Activated CD4-positive, alpha-beta memory T cell treated with anti-CD3 and anti-CD28 coated beads for 36 hours (primary cell): Measurements from ENCODE around the gene KEL. TPM values are rescaled to one million over a fixed set of nuclear protein-coding genes. Genes with fewer than 3 reads are reported as not detected.

Experiments used
- CTCF ChIA-PET: fragments of 350-600 bp; sonication (Branson Sonifier 250); formaldehyde crosslinking; loops from one replicate; lab custom pipeline; 2021; ENCODE audit warnings: antibody characterized with exemption, inconsistent platforms; lab: Charles Lee
- POLR2A ChIA-PET: fragments of 350-600 bp; sonication (Branson Sonifier 250); formaldehyde crosslinking; loops from one replicate; lab custom pipeline; 2021; ENCODE audit warnings: antibody characterized with exemption; lab: Charles Lee
- DNase-seq: peaks from one replicate; pipeline ENCODE4 v3.0.0-alpha.2; 2020
- H3K27ac Mint-ChIP-seq: one replicate; pipeline ENCODE4 v1.8.0; 2021; ENCODE audit warnings: mixed read lengths
- H3K27me3 Mint-ChIP-seq: one replicate; pipeline ENCODE4 v1.8.0; 2021; ENCODE audit warnings: mixed read lengths
- H3K36me3 Mint-ChIP-seq: one replicate; pipeline ENCODE4 v1.8.0; 2021; ENCODE audit warnings: mixed read lengths
- H3K4me1 Mint-ChIP-seq: one replicate; pipeline ENCODE4 v1.8.0; 2021; ENCODE audit warnings: low read depth, mixed read lengths
- H3K4me3 Mint-ChIP-seq: one replicate; pipeline ENCODE4 v1.8.0; 2021; ENCODE audit warnings: mild to moderate bottlenecking, mixed read lengths
- H3K9me3 Mint-ChIP-seq: one replicate; pipeline ENCODE4 v1.8.0; 2021; ENCODE audit warnings: mixed read lengths
- intact Hi-C: fragments of 100-400 bp; cut with micrococcal nuclease; formaldehyde crosslinking; loops from one replicate; pipeline ENCODE4 v1.15.1; 2023
- total RNA-seq, 2 experiments: library from RNA; stranded (reverse); gene quantifications; one replicate each; pipeline ENCODE4 v1.2.3, GENCODE V29; 2021

KEL gene
- total RNA-seq, 2 experiments from 2014 or later, result 0.34 to 0.55 TPM

DNA sequence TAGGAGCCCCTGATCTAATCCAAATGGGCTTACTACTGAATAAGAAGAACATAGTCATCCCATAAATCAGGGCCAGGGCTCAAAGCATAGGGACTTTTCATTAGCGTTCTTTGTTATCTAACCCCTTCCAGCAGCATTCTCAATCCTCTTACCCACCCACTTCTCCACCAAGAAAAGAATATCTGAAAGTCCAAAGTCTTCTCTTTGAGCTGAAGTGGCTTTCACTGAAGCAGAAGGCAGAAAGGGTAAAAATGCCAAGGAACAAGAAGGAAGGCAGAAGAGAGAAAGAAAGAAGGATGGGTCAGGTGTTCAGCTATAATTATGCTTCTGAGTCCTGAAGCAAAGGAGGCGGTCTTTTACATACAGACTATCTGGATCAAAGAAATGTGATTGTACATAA lies 38.8 kb downstream of the KEL start:
- DNase-seq, result no peak
- H3K4me1 Mint-ChIP-seq, result no peaks in the 10 kb centered on the region
- ChIA-PET POLR2A (no interaction called here), CTCF (interaction anchor here (1.2 kb wide), 1 partner anchor 43 kb away, joined by 5 read pairs; no protein-coding TSS in a partner anchor)
- no peak overlapping the region for H3K4me3 Mint-ChIP-seq
- intact Hi-C loops, result no loop called here
- peaks cover 4% of the 10 kb centered on the region for H3K27me3 Mint-ChIP-seq
- H3K36me3 Mint-ChIP-seq, result no peaks in the 10 kb centered on the region
- no peaks in the 10 kb centered on the region for H3K9me3 Mint-ChIP-seq
- H3K27ac Mint-ChIP-seq, result no peak overlapping the region

DNA sequence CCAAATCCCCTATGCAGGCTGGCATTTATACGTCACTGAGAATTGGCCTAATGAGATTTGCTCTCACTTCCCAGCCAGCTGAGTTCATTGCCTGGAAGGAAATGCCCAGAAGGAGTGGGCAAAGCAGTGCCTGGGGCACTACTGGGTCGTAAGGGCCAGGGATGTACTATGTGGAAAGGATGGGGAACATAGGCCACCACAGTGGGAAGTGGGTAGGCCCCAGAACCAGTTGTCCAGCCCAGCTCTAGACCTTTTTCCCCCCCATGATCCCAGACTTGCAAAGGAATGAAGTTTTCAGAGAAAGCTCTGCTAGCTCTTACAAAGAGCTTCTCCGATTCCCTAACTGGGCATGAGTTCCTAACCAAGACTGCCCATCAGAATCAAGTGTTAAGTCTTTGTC lies 42.5 kb downstream of the KEL start:
- no peak overlapping the region for H3K27ac Mint-ChIP-seq
- CTCF ChIA-PET, result no interaction called here
- H3K9me3 Mint-ChIP-seq, result no peaks in the 10 kb centered on the region
- no peak for DNase-seq
- H3K36me3 Mint-ChIP-seq, result no peaks in the 10 kb centered on the region
- no peak overlapping the region for H3K4me3 Mint-ChIP-seq
- POLR2A ChIA-PET, result no interaction called here
- intact Hi-C loops, result no loop called here
- H3K27me3 Mint-ChIP-seq, result peaks cover 6% of the 10 kb centered on the region
- H3K4me1 Mint-ChIP-seq, result no peaks in the 10 kb centered on the region

DNA sequence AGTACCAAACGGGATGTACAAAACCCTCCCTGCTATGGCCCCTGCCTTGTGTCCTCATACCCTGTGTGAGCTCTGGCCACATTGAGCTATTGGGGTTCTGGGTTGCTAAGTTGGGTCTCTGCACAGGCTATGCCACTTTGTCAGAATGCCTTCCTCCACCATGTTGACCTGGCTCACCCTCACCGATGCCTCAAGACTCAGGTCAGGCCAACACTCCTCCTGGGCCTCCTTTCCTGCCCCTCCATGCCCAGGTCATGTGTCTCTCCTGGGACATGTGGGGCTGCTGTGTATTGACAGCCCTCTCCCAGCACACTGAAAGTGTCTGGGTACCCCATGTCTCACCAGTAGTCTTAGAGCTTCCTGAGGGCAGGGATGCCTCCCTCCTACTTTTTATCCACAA lies 43.3 kb downstream of the KEL start:
- ChIA-PET CTCF (interaction anchor here (0.9 kb wide), 1 partner anchor 42 kb away, joined by 3 read pairs; no protein-coding TSS in a partner anchor), POLR2A (no interaction called here)
- intact Hi-C loops, result no loop called here
- DNase-seq, result no peak
- no peak overlapping the region for H3K4me3 Mint-ChIP-seq
- H3K27me3 Mint-ChIP-seq, result peaks cover 8% of the 10 kb centered on the region
- H3K9me3 Mint-ChIP-seq, result no peaks in the 10 kb centered on the region
- no peak overlapping the region for H3K27ac Mint-ChIP-seq
- H3K4me1 Mint-ChIP-seq, result no peaks in the 10 kb centered on the region
- H3K36me3 Mint-ChIP-seq, result no peaks in the 10 kb centered on the region

DNA sequence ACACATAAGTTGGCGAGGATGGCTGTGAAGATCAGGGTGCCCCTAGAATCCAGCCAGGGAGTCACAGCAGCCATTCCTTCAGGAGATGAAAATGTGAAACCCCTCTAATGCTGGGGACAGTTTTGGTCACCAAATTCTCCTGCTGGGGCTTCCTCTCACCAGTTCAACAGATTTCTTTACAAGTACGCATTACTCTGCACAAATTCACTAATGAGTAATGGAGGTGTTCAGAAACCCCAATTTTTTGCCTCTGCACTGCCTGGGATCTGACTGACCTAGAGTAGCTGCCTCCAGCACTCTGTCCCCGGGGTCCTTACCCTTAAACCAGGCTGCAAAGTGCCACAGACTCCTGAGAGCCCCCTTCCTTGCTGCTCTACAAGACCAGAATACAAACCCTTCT lies 44.7 kb downstream of the KEL start:
- no peak for DNase-seq
- ChIA-PET POLR2A (no interaction called here), CTCF (no interaction called here)
- Mint-ChIP-seq H3K27me3 (peaks cover 8% of the 10 kb centered on the region), H3K9me3 (no peaks in the 10 kb centered on the region), H3K27ac (no peak overlapping the region), H3K4me3 (no peak overlapping the region), H3K4me1 (no peaks in the 10 kb centered on the region), H3K36me3 (no peaks in the 10 kb centered on the region)
- intact Hi-C loops, result no loop called here

DNA sequence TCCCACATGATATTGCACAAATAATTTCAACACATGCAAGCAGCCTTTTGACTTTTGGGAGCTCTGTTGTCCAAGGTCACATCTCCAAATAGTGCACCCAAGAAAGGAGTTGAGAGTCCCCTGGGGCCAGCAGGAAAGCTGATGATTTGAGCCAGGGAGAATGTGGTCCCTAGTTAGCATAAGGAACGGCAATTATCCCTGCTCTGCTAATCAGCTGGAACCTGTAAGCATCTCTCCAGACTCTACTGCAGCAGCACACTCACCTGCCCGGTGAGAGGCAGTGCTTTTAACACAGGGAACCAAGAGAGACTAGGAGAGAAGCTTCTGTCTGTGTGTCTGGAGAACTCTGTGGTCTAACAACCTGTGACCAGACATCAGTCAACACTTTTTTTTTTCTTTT lies 45.7 kb downstream of the KEL start:
- intact Hi-C loops, result no loop called here

DNA sequence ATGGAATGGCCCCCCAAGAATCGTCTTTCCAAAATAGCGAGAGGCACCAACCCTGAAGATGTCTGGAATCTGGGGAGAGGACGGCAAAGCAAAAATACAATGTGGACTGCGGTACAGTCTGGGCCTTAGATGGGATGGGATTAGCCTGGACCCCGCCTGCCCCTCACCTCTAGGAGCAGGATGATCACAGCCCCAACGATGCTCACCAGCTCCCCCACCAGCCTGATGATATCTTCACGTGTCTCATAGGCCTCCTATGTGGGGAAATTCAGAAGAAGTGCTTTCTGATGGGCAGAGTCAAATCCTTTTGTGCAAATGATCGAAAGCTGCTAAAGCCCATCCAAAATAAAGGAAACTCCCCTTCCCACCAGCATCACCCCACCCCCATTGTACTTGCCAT lies 46.8 kb downstream of the KEL start:
- Mint-ChIP-seq H3K4me3 (no peak overlapping the region), H3K9me3 (no peaks in the 10 kb centered on the region), H3K27ac (no peak overlapping the region), H3K4me1 (no peaks in the 10 kb centered on the region), H3K27me3 (peaks cover 9% of the 10 kb centered on the region), H3K36me3 (no peaks in the 10 kb centered on the region)
- ChIA-PET CTCF (no interaction called here), POLR2A (no interaction called here)
- no peak for DNase-seq
- intact Hi-C loops, result no loop called here

More for the DNA sequence above, 45.7 kb downstream of the KEL start:
- POLR2A ChIA-PET, result no interaction called here
- Mint-ChIP-seq H3K36me3 (no peaks in the 10 kb centered on the region), H3K27ac (no peak overlapping the region), H3K4me1 (no peaks in the 10 kb centered on the region), H3K9me3 (no peaks in the 10 kb centered on the region), H3K27me3 (peaks cover 8% of the 10 kb centered on the region), H3K4me3 (no peak overlapping the region)
- CTCF ChIA-PET, result no interaction called here
- no peak for DNase-seq

DNA sequence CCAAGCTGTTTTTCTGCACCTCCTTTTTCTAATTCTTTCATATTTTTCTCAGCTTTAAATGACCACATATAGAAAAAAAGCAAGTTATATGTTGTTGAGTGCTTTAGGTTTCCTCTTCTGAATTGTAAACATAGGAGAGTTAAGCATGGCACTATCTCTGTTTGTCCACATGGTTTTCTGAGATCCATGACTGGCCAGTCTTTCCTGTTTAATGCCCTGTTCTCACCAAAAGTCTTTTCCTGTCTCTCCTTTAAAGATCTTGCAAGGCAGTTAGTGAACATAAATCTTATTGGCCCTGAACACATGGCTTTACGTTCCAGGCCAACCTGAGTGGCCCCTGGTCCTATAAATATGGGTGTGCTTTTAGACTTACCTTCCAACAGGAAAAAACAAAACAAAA lies 48.0 kb downstream of the KEL start:
- intact Hi-C loops, result no loop called here
- no peaks in the 10 kb centered on the region for H3K4me1 Mint-ChIP-seq
- CTCF ChIA-PET, result no interaction called here
- no peaks in the 10 kb centered on the region for H3K36me3 Mint-ChIP-seq
- POLR2A ChIA-PET, result interaction anchor here (0.6 kb wide), 1 partner anchor 699 kb away, joined by 3 read pairs; no protein-coding TSS in a partner anchor
- H3K9me3 Mint-ChIP-seq, result no peaks in the 10 kb centered on the region
- H3K4me3 Mint-ChIP-seq, result no peak overlapping the region
- DNase-seq, result no peak
- peaks cover 10% of the 10 kb centered on the region for H3K27me3 Mint-ChIP-seq
- no peak overlapping the region for H3K27ac Mint-ChIP-seq

DNA sequence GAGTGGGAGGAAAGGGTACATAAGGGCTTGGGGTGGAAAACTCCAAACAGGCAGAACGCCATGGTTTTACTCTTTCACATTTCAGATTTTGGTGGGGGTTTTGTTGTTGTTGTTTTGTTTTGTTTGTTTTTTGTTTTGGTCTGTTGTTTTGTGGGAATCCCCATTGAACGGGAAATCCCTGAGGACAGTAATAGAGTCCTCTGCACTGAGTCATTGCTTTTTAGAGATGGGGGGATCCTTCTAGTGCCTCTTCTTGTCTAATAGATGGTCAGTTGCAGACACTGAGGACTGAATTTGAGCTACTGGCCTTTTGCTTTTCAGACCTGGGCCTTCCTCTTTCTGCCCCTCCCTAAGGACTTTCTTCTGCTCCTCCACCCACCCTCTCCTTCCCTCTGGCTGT lies 48.6 kb downstream of the KEL start:
- Mint-ChIP-seq H3K9me3 (no peaks in the 10 kb centered on the region), H3K4me3 (no peak overlapping the region), H3K36me3 (no peaks in the 10 kb centered on the region), H3K4me1 (no peaks in the 10 kb centered on the region), H3K27ac (no peak overlapping the region), H3K27me3 (peaks cover 7% of the 10 kb centered on the region)
- POLR2A ChIA-PET, result no interaction called here
- intact Hi-C loops, result no loop called here
- CTCF ChIA-PET, result no interaction called here
- DNase-seq, result no peak

DNA sequence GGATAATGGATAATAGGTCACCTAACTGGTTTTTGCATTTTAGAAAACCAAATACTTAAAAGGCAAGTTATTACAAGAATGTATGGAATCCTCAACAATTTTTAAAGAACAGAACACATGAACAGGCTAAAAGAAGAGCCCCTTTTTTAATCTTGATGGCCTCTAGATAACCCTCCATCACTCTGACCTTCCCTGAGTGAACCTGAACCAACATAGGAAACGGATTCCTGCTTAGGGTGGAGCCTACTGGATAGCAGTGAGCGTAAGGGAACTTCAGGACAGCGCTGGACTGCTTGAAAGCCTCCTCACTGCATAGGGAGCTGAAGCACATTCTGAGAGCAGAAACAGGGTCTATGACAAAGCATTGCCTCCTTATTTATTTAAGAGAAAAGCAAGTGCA lies 49.1 kb downstream of the KEL start:
- Mint-ChIP-seq H3K27me3 (peaks cover 4% of the 10 kb centered on the region), H3K36me3 (no peaks in the 10 kb centered on the region), H3K4me3 (no peak overlapping the region), H3K27ac (no peak overlapping the region), H3K4me1 (no peaks in the 10 kb centered on the region), H3K9me3 (no peaks in the 10 kb centered on the region)
- intact Hi-C loops, result no loop called here
- no peak for DNase-seq
- ChIA-PET CTCF (no interaction called here), POLR2A (no interaction called here)

DNA sequence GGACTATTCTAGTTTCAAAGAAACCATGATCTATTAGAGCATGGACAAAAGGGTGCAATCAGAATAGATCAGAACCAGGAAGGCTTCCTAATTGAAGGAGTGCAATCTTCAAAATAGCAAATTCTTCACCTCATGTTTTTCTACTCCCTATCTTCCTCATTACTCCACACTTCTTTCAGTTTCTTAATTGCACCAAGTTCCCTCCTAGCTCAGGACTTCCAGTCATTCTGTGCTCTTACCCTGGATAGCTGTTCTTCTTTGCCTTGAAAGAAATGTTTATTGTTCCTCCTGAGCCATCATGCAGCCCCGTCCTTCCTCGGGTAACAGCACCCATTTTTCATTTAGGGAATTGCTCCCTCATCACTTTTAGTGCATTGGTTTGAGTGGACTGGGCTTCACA lies 51.7 kb downstream of the KEL start:
- CTCF ChIA-PET, result interaction anchor here (1.1 to 1.9 kb wide), 3 partner anchors 9 to 136 kb away, joined by 3 to 7 read pairs (median 3); no protein-coding TSS in a partner anchor
- H3K27me3 Mint-ChIP-seq, result peaks cover 11% of the 10 kb centered on the region
- intact Hi-C loops, result no loop called here
- H3K4me3 Mint-ChIP-seq, result no peak overlapping the region
- H3K36me3 Mint-ChIP-seq, result no peaks in the 10 kb centered on the region
- no peaks in the 10 kb centered on the region for H3K4me1 Mint-ChIP-seq
- DNase-seq, result no peak
- H3K27ac Mint-ChIP-seq, result no peak overlapping the region
- no peaks in the 10 kb centered on the region for H3K9me3 Mint-ChIP-seq
- POLR2A ChIA-PET, result no interaction called here

DNA sequence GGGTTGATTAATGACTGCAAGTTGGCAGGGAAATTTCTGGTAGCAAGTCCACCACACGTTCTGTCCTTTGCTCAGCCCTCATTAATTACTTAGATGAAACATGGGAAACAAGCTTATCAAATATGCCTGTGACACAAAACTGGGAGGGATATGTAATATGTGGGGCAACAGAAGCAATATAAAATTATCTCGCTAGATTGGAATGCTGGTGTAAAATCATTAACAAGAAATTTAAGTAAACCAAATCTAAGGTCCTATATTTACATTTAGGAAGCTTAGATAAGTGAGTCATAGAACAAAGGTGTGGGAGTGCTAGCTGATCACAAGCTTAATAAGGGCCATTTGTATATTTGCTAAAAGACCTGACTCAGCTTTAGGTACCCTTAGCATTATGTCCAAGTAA lies 52.1 kb downstream of the KEL start:
- POLR2A ChIA-PET, result no interaction called here

DNA sequence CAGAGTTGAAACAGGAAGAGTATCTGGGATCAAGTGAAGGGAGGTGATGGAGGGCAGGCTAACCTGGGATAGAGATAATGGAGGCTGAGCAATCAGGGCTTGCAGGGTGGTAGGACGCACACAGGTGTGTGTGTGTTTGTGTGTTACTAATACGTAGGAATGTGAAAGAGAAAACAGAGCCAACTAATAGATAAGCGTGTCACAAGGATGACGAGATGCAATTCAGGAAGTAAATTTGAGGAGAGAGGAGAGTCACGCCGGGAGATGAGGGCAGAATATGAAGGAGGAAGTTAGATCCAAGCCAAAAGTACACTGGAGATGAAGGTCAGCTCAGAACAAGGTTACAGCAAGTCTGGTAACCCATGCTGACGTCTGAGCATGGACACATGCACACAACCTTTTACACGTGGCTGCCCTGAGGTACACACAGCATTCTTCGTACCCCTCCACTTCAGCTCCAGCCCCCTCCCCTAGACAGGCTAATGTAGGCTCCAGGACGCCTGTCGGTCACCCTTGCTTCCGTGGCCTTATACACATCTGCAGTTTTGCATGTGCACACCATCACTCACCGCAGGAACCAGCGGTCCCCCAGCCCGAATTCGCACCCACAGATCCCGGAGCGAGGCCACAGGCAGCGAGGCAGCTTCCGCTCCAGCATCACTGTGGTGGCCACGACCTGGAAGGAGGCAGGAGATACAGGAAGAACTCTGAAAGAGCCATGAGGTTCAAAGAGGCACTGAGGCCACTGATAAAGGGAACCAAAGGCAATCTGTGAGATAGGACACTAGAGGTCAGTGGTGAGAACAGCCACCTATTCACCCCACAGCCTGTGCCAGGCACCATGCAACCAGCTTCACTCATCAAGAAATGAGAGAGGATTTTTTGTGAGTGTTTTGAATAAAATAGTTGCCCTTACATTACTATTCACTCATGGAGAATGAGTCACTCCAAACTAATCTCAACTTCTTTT lies 53.0 kb downstream of the KEL start:
- Mint-ChIP-seq H3K36me3 (no peaks in the 10 kb centered on the region), H3K4me3 (no peak overlapping the region), H3K4me1 (no peaks in the 10 kb centered on the region), H3K27ac (no peak overlapping the region), H3K27me3 (peaks cover 10% of the 10 kb centered on the region), H3K9me3 (peaks cover 3% of the 10 kb centered on the region)
- DNase-seq, result no peak
- ChIA-PET POLR2A (no interaction called here), CTCF (interaction anchor here (1.1 to 1.9 kb wide), 4 partner anchors 7 to 137 kb away, joined by 3 to 7 read pairs (median 4); no protein-coding TSS in a partner anchor)
- intact Hi-C loops, result no loop called here

More for the DNA sequence above, 52.1 kb downstream of the KEL start:
- CTCF ChIA-PET, result interaction anchor here (1.1 to 1.9 kb wide), 4 partner anchors 8 to 137 kb away, joined by 3 to 7 read pairs (median 4); no protein-coding TSS in a partner anchor
- no peak for DNase-seq
- Mint-ChIP-seq H3K36me3 (no peaks in the 10 kb centered on the region), H3K4me3 (no peak overlapping the region), H3K4me1 (no peaks in the 10 kb centered on the region), H3K27ac (no peak overlapping the region), H3K27me3 (peaks cover 11% of the 10 kb centered on the region), H3K9me3 (no peaks in the 10 kb centered on the region)
- intact Hi-C loops, result no loop called here
